Gastroesophageal sphincter (tissue), 4 donors: Measurements from ENCODE around the gene TTC33. TPM values are rescaled to one million over a fixed set of nuclear protein-coding genes. Genes with fewer than 3 reads are reported as not detected.

ENCODE experiments used
- ATAC-seq: fragments of 150-250 bp; one replicate; pipeline ENCODE4 v1.9.1; 2016; ENCODE audit warnings: mild to moderate bottlenecking, moderate library complexity
- H3K27ac ChIP-seq, 4 donors: fragments of 200-600 bp; sonication (generic) in 3 of 4; 1 replicate in 3 of 4; 2 replicates in 1 of 4; pipeline ENCODE4 v1.5.1; 2016 to 2019
- H3K27me3 ChIP-seq: fragments of 200-600 bp; sonication (generic); one replicate; pipeline ENCODE4 v1.5.1; 2019
- H3K36me3 ChIP-seq, 2 donors: fragments of 200-600 bp; sonication (generic); one replicate each; pipeline ENCODE4 v1.5.1; 2019; ENCODE audit warnings: control low read depth in 1 of 2
- H3K4me1 ChIP-seq, 3 donors: fragments of 200-600 bp; sonication (generic); 1 replicate in 2 of 3; 2 replicates in 1 of 3; pipeline ENCODE4 v1.5.1; 2016 to 2019; ENCODE audit warnings: control low read depth in 2 of 3
- H3K4me3 ChIP-seq, 2 donors: fragments of 200-600 bp; sonication (generic); one replicate each; pipeline ENCODE4 v1.5.1; 2019; ENCODE audit warnings: mild to moderate bottlenecking in 1 of 2, moderate library complexity in 1 of 2
- H3K9me3 ChIP-seq, 3 donors: fragments of 200-600 bp; sonication (generic); one replicate each; pipeline ENCODE4 v1.5.1; 2017 to 2019; ENCODE audit warnings: control low read depth in 2 of 3
- EP300 ChIP-seq: sonication (generic); formaldehyde crosslinking; IDR thresholded peaks from one replicate; pipeline ENCODE4 v1.6.1; 2017; ENCODE audit warnings: antibody characterized with exemption, mild to moderate bottlenecking
- POLR2A ChIP-seq, 2 donors: fragments of 450-650 bp; IDR thresholded peaks; one replicate each; pipeline ENCODE4 v1.6.1; 2017; ENCODE audit warnings: antibody characterized with exemption in 2 of 2, mild to moderate bottlenecking in 2 of 2, moderate library complexity in 1 of 2
- POLR2AphosphoS5 ChIP-seq: sonication (generic); formaldehyde crosslinking; IDR thresholded peaks from one replicate; pipeline ENCODE4 v1.6.1; 2017; ENCODE audit warnings: antibody characterized with exemption
- WGBS, 2 donors: methylation state at CpG; one replicate each; pipeline ENCODE4 v1.1.5; 2018; ENCODE audit warnings: low coverage in 1 of 2; 5-methylcytosine and 5-hydroxymethylcytosine counted together
- total RNA-seq, 4 donors: library from RNA; depleted of rRNA; stranded (reverse); fragments of >200 nt; gene quantifications; one replicate each; pipeline ENCODE4 v1.1.0, GENCODE V29; 2016
- TF ChIP-seq, protein P1 (sequence below), 4 experiments: fragments of 200-600 bp in 2 of 4; fragments of 450-650 bp in 2 of 4; sonication (generic) in 1 of 4; IDR thresholded peaks; one replicate each; pipeline ENCODE4 v1.5.1; 2017 to 2019; ENCODE audit warnings: antibody characterized with exemption in 4 of 4, mild to moderate bottlenecking in 2 of 4, moderate library complexity in 2 of 4

TTC33 gene
- total RNA-seq, 4 donors from 2014 or later = 23.2 to 27.7 (median 25.8) TPM

DNA sequence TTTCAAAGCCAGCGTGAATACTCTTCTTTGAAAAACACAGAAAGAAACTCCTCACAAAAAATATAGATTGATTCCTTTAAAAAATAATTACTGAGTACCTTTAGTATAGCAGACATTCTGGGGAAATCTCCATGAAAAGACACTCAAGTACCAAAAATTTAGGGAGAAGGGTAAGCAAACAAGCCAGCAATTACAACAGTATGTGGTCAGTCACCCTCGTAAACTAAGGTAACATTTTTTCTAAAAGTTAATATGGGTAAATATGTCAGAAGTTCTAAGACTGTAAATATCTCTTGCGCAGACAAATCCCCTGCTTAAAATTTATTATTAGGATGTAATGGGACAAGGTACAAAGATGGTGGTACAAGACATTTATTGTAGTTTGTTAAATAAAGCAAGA is 178.0 kb downstream of the TTC33 start:
- Histone ChIP-seq H3K27ac (no peak overlapping the region), H3K4me1 (no peaks in the 10 kb centered on the region), H3K36me3 (no peaks in the 10 kb centered on the region), H3K9me3 (no peaks in the 10 kb centered on the region), H3K4me3 (no peak overlapping the region), H3K27me3 (no peaks in the 10 kb centered on the region)
- TF ChIP-seq, protein P1, sequence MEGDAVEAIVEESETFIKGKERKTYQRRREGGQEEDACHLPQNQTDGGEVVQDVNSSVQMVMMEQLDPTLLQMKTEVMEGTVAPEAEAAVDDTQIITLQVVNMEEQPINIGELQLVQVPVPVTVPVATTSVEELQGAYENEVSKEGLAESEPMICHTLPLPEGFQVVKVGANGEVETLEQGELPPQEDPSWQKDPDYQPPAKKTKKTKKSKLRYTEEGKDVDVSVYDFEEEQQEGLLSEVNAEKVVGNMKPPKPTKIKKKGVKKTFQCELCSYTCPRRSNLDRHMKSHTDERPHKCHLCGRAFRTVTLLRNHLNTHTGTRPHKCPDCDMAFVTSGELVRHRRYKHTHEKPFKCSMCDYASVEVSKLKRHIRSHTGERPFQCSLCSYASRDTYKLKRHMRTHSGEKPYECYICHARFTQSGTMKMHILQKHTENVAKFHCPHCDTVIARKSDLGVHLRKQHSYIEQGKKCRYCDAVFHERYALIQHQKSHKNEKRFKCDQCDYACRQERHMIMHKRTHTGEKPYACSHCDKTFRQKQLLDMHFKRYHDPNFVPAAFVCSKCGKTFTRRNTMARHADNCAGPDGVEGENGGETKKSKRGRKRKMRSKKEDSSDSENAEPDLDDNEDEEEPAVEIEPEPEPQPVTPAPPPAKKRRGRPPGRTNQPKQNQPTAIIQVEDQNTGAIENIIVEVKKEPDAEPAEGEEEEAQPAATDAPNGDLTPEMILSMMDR (IDR thresholded peaks at IDR 0.05) = no peak
- TF ChIP-seq POLR2A (IDR thresholded peaks at IDR 0.05) (no peak), POLR2AphosphoS5 (no peak), EP300 (no peak)
- no peak for ATAC-seq
- WGBS, 2 donors = 100% methylated on average over 3 of the region's 3 CpGs

DNA sequence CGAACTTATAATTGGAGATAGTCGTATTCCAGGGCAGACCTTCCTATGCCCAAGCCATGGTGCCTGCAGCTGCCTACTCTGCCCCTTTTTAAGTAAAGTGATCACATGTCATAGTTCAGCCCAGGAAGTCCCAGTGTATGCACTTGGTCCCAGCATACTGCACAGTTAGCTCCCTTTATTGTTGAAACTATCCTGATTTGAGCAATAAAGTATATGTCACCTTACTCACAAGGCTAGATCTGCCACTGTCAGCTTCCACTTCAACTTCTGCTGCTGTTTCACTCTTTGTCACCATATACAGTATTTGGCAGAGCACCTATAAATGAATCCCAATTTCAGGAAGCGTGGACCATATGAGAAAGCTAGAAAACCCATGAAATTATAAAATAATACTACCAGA is 179.8 kb downstream of the TTC33 start:
- H3K4me3 ChIP-seq = no peak overlapping the region
- H3K9me3 ChIP-seq = no peaks in the 10 kb centered on the region
- no peaks in the 10 kb centered on the region for H3K4me1 ChIP-seq
- H3K27ac ChIP-seq = no peak overlapping the region
- TF ChIP-seq POLR2AphosphoS5 (no peak), POLR2A (IDR thresholded peaks at IDR 0.05) (no peak), EP300 (no peak)
- TF ChIP-seq, protein P1 (IDR thresholded peaks at IDR 0.05) = no peak
- no peaks in the 10 kb centered on the region for H3K27me3 ChIP-seq
- 88 to 94% methylated on average over 3 of the region's 3 CpGs for WGBS, 2 donors
- H3K36me3 ChIP-seq = no peaks in the 10 kb centered on the region
- ATAC-seq = no peak

DNA sequence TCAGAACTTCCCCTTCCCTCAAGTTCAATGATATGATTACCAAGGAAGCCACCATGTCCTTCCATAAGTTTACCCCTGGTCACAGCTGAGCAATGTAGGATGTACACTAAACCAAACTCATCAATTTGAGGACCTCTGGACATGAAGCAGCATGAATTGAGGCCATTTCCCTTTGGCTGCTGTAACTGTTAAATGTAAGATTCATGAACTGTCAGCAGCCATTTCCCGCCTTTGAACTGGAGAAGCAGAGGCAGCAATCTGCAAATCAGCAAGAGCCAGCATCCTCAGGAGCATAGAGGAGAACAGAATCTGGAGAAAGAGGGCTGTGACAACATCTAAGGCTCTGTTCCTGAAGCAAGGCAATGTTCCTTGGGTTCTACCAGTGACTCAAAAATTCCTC is 180.3 kb downstream of the TTC33 start:
- no CpG with 5 or more reads among the region's 1 CpG for WGBS, 2 donors
- ATAC-seq = no peak
- H3K4me1 ChIP-seq = peaks cover 0 to 3% (median 0%) of the 10 kb centered on the region in 3 donors
- no peaks in the 10 kb centered on the region for H3K36me3 ChIP-seq
- no peak overlapping the region for H3K4me3 ChIP-seq
- no peak for TF ChIP-seq EP300
- TF ChIP-seq, protein P1 (IDR thresholded peaks at IDR 0.05) = no peak
- TF ChIP-seq POLR2AphosphoS5 = no peak
- TF ChIP-seq POLR2A (IDR thresholded peaks at IDR 0.05) = no peak
- H3K9me3 ChIP-seq = no peaks in the 10 kb centered on the region
- no peak overlapping the region for H3K27ac ChIP-seq
- no peaks in the 10 kb centered on the region for H3K27me3 ChIP-seq

DNA sequence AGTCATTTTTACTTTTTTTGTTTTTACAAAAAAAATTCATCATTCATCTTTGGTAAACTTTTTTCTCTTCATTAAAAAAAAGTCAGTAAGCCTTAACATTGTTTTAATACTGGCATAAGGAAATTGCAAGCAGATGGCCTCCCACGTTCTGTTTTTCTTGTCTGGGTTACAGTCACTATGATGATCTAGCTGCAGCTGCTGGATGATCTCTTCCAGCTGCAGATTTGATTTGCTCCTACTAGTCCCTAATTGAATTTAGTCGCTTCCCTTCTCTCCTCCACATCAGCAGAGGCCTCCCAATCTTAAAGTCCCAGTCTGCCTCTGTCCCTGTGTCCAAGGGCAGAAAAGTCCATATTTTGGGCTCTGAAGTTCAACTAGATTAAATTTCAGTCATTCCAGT is 182.8 kb downstream of the TTC33 start:
- 24 to 31% methylated on average over 2 of the region's 2 CpGs for WGBS, 2 donors
- ATAC-seq = peak; percentile 50

DNA sequence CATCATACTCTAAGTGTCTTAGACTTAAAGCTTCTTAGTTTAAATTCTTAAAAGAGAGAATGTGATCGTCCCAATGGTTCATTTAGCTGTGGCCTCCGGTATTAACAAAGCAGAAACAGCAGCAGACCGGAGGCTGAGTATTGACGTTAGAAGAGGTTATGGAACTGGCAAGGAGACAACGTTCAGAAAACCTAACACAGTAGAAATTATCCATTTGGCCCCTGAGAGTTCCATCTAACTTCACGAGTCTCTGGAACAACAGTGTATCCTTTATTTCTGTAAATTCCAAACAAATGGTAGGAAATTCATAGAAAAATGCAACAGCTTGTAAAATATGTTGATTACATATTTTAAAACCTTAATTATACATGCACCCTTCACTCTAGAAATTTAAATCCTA is 183.4 kb downstream of the TTC33 start:
- TF ChIP-seq EP300 (no peak), POLR2AphosphoS5 (no peak), POLR2A (IDR thresholded peaks at IDR 0.05) (no peak)
- TF ChIP-seq, protein P1 (IDR thresholded peaks at IDR 0.05) = no peak
- Histone ChIP-seq H3K27ac (peak overlapping the region in 2 of 4 donors; percentile 4 to 5), H3K27me3 (no peaks in the 10 kb centered on the region), H3K36me3 (no peaks in the 10 kb centered on the region), H3K9me3 (no peaks in the 10 kb centered on the region), H3K4me1 (peaks cover 0 to 6% (median 0%) of the 10 kb centered on the region in 3 donors), H3K4me3 (no peak overlapping the region)
- ATAC-seq = no peak
- WGBS, 2 donors = 45% methylated on average over 6 of the region's 6 CpGs

More for the DNA sequence above, 182.8 kb downstream of the TTC33 start:
- TF ChIP-seq EP300 = no peak
- TF ChIP-seq POLR2AphosphoS5 = peak; percentile 37
- H3K4me1 ChIP-seq = peaks cover 0 to 6% (median 0%) of the 10 kb centered on the region in 3 donors
- no peaks in the 10 kb centered on the region for H3K36me3 ChIP-seq
- H3K27me3 ChIP-seq = no peaks in the 10 kb centered on the region
- H3K4me3 ChIP-seq = no peak overlapping the region
- no peaks in the 10 kb centered on the region for H3K9me3 ChIP-seq
- no peak overlapping the region for H3K27ac ChIP-seq
